ENCODE results near the gene MYO16.

The MYO16 gene

GRCh38 chr13:108785844-108786243 is 156.4 kb downstream of the MYO16 start:
- no peak overlapping the region for H3K4me3 ChIP-seq (ENCODE audit: low read depth, low read length)
- no peak for DNase-seq (ENCODE audit: low read depth)
- no peak for TF ChIP-seq CTCF (IDR thresholded peaks at IDR 0.05; ENCODE audit: insufficient read depth, low read depth, low read length, missing control alignments)

- no peak for TF ChIP-seq CTCF (IDR thresholded peaks at IDR 0.05; ENCODE audit: insufficient read depth, low read depth, low read length, missing control alignments)
- DNase-seq (ENCODE audit: low read depth): no peak
- H3K4me3 ChIP-seq (ENCODE audit: low read depth, low read length): no peak overlapping the region
Observed at GRCh38 chr13:108786456-108787200, 157.2 kb downstream of the MYO16 start.

- no peak for DNase-seq (ENCODE audit: low read depth)
- no peak for TF ChIP-seq CTCF (IDR thresholded peaks at IDR 0.05; ENCODE audit: insufficient read depth, low read depth, low read length, missing control alignments)
- H3K4me3 ChIP-seq (ENCODE audit: low read depth, low read length): no peak overlapping the region
Observed at GRCh38 chr13:108787700-108788414, 158.4 kb downstream of the MYO16 start.

- no peak for TF ChIP-seq CTCF (IDR thresholded peaks at IDR 0.05; ENCODE audit: insufficient read depth, low read depth, low read length, missing control alignments)
- no peak for DNase-seq (ENCODE audit: low read depth)
Observed at GRCh38 chr13:108789476-108789875, 160.1 kb downstream of the MYO16 start.

GRCh38 chr13:108795841-108796240 is 166.4 kb downstream of the MYO16 start:
- no peak for TF ChIP-seq CTCF (IDR thresholded peaks at IDR 0.05; ENCODE audit: insufficient read depth, low read depth, low read length, missing control alignments)
- no peak for DNase-seq (ENCODE audit: low read depth)
- no peak overlapping the region for H3K4me3 ChIP-seq (ENCODE audit: low read depth, low read length)

More at GRCh38 chr13:108789476-108789875, 160.1 kb downstream of the MYO16 start:
- H3K4me3 ChIP-seq (ENCODE audit: low read depth, low read length): no peak overlapping the region

- DNase-seq (ENCODE audit: low read depth): no peak
- no peak for TF ChIP-seq CTCF (IDR thresholded peaks at IDR 0.05; ENCODE audit: insufficient read depth, low read depth, low read length, missing control alignments)
- H3K4me3 ChIP-seq (ENCODE audit: low read depth, low read length): no peak overlapping the region
Observed at GRCh38 chr13:108797354-108797753, 167.9 kb downstream of the MYO16 start.
